ENCODE data around the gene TMTC2.

Gene TMTC2

GRCh38 chr12:82686168-82687020, at the start of gene TMTC2:
TMTC2 (plus strand) TSS chr12:82686906.
- peak; percentile 90 for DNase-seq

GRCh38 chr12:82638324-82638723, 48.4 kb upstream of the TMTC2 start:
- no peak for DNase-seq

- no peak for DNase-seq
These were observed 41.8 kb upstream of the TMTC2 start for GRCh38 chr12:82644896-82645295.

- no peak for DNase-seq
These were observed 41.3 kb upstream of the TMTC2 start for GRCh38 chr12:82645414-82645813.

- no peak for DNase-seq
These were observed 38.9 kb upstream of the TMTC2 start for GRCh38 chr12:82647853-82648252.

GRCh38 chr12:82648259-82648909, 38.3 kb upstream of the TMTC2 start:
- no peak for DNase-seq

- DNase-seq: no peak
These were observed 35.9 kb upstream of the TMTC2 start for GRCh38 chr12:82650627-82651337.

GRCh38 chr12:82651489-82651888, 35.2 kb upstream of the TMTC2 start:
- no peak for DNase-seq

- DNase-seq: no peak
These were observed 34.6 kb upstream of the TMTC2 start for GRCh38 chr12:82652071-82652470.

GRCh38 chr12:82655751-82656150, 31.0 kb upstream of the TMTC2 start:
- no peak for DNase-seq

- no peak for DNase-seq
These were observed 27.1 kb upstream of the TMTC2 start for GRCh38 chr12:82659343-82660207.

GRCh38 chr12:82660541-82661325, 26.0 kb upstream of the TMTC2 start:
- no peak for DNase-seq

- DNase-seq: no peak
These were observed 22.8 kb upstream of the TMTC2 start for GRCh38 chr12:82663893-82664292.

GRCh38 chr12:82665142-82665923, 21.4 kb upstream of the TMTC2 start:
- DNase-seq: no peak

GRCh38 chr12:82666830-82667229, 19.9 kb upstream of the TMTC2 start:
- no peak for DNase-seq

GRCh38 chr12:82671673-82672195, 15.0 kb upstream of the TMTC2 start:
- no peak for DNase-seq

- no peak for DNase-seq
These were observed 13.8 kb upstream of the TMTC2 start for GRCh38 chr12:82672811-82673495.

- DNase-seq: peak; percentile 47
These were observed 13.0 kb upstream of the TMTC2 start for GRCh38 chr12:82673698-82674097.

GRCh38 chr12:82675246-82675645, 11.5 kb upstream of the TMTC2 start:
- DNase-seq: no peak

GRCh38 chr12:82682326-82682725, 4.4 kb upstream of the TMTC2 start:
- DNase-seq: no peak
